ENCODE results near the gene KLHL3. TPM values are rescaled to one million over a fixed set of nuclear protein-coding genes. Genes with fewer than 3 reads are reported as not detected.

KLHL3 gene
- total RNA-seq, 6 donors from 2014 or later, result 2.7 to 17.8 (median 5.2) TPM

DNA sequence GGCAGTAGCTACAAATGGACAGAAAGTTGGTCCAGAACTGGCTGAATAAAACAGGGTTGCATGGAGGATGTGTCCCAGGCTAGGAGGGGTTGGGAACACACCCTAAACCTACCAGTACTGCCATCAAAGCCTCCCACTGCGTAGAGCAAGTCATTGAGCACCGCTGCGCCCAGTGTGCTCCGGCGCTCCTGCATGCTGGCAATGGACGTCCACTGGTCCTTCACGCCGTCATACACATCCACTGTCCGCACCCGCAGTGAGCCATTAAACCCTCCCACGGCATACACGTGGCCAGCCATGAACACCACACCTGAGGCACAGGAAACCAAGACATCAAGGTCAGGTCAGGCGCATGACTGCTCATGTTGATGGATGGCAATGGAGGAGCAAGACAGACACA, 97.0 kb downstream of the KLHL3 start:
- DNase-seq (peak in 1 of 2 donors; percentile 40), ATAC-seq (ENCODE audit: low FRiP score in 2 of 2) (no peak)
- TF ChIP-seq POLR2A (IDR thresholded peaks at IDR 0.05), result no peak
- TF ChIP-seq CTCF (IDR thresholded peaks at IDR 0.05), result no peak
- no peak for TF ChIP-seq POLR2AphosphoS5 (IDR thresholded peaks at IDR 0.05)
- TF ChIP-seq EP300 (IDR thresholded peaks at IDR 0.05), result no peak
- Histone ChIP-seq H3K4me1 (no peaks in the 10 kb centered on the region), H3K27ac (no peak overlapping the region), H3K27me3 (no peaks in the 10 kb centered on the region), H3K4me3 (no peak overlapping the region), H3K9me3 (no peaks in the 10 kb centered on the region), H3K36me3 (peaks cover 0 to 8% (median 4%) of the 10 kb centered on the region in 4 donors)
- WGBS, 2 donors, result 91 to 97% methylated on average over 12 to 13 of the region's 13 CpGs

- Histone ChIP-seq H3K4me3 (no peak overlapping the region), H3K9me3 (no peaks in the 10 kb centered on the region), H3K27me3 (no peaks in the 10 kb centered on the region), H3K27ac (no peak overlapping the region), H3K36me3 (peaks cover 0 to 8% (median 4%) of the 10 kb centered on the region in 4 donors), H3K4me1 (no peaks in the 10 kb centered on the region)
- no peak for TF ChIP-seq EP300 (IDR thresholded peaks at IDR 0.05)
- TF ChIP-seq POLR2AphosphoS5 (IDR thresholded peaks at IDR 0.05), result no peak
- no peak for TF ChIP-seq POLR2A (IDR thresholded peaks at IDR 0.05)
- no peak for TF ChIP-seq CTCF (IDR thresholded peaks at IDR 0.05)
- DNase-seq (peak in 1 of 2 donors; percentile 45), ATAC-seq (ENCODE audit: low FRiP score in 2 of 2) (no peak)
- WGBS, 2 donors, result 95 to 97% methylated on average over 15 of the region's 15 CpGs
Measured at GRCh38 chr5:137636830-137637714, 98.8 kb downstream of the KLHL3 start.

DNA sequence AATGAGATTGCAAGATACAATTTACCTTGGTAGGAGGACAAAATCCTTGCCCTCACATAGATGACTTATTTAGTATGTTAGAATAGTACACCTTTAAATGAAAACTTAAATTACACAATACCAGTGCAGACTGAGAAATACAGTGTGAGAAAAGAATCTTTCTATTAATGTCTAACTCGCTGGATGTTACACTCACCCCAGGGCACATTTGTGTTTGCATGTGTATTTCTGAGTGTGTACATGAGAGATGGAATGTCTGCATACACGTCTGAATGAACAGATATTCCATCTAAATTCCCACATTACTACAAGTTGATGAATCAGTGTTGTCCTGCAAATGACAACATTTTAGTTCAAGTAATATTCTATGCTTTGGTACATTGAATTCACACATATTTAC, 99.8 kb downstream of the KLHL3 start:
- H3K27me3 ChIP-seq, result no peaks in the 10 kb centered on the region
- WGBS, 2 donors, result 57 to 58% methylated on average over 2 of the region's 2 CpGs
- H3K9me3 ChIP-seq, result no peaks in the 10 kb centered on the region
- ATAC-seq (ENCODE audit: low FRiP score in 2 of 2) (no peak), DNase-seq (no peak)
- H3K4me3 ChIP-seq, result no peak overlapping the region
- no peak overlapping the region for H3K27ac ChIP-seq
- no peaks in the 10 kb centered on the region for H3K4me1 ChIP-seq
- peaks cover 0 to 8% (median 4%) of the 10 kb centered on the region in 4 donors for H3K36me3 ChIP-seq
- no peak for TF ChIP-seq EP300 (IDR thresholded peaks at IDR 0.05)
- no peak for TF ChIP-seq POLR2A (IDR thresholded peaks at IDR 0.05)
- no peak for TF ChIP-seq CTCF (IDR thresholded peaks at IDR 0.05)
- TF ChIP-seq POLR2AphosphoS5 (IDR thresholded peaks at IDR 0.05), result no peak

- Histone ChIP-seq H3K9me3 (no peaks in the 10 kb centered on the region), H3K27ac (no peak overlapping the region), H3K27me3 (no peaks in the 10 kb centered on the region), H3K4me1 (no peaks in the 10 kb centered on the region), H3K4me3 (no peak overlapping the region), H3K36me3 (peaks cover 0 to 8% (median 4%) of the 10 kb centered on the region in 4 donors)
- TF ChIP-seq POLR2AphosphoS5 (IDR thresholded peaks at IDR 0.05) (no peak), CTCF (IDR thresholded peaks at IDR 0.05) (no peak), POLR2A (IDR thresholded peaks at IDR 0.05) (no peak), EP300 (IDR thresholded peaks at IDR 0.05) (no peak)
- DNase-seq (no peak), ATAC-seq (ENCODE audit: low FRiP score in 2 of 2) (no peak)
- 79 to 82% methylated on average over 1 of the region's 1 CpG for WGBS, 2 donors
Measured at GRCh38 chr5:137635521-137635921, 100.4 kb downstream of the KLHL3 start.

All from upper lobe of left lung (tissue), 6 donors.